ENCODE measurements around the gene DGKZ.

DGKZ gene

DNA sequence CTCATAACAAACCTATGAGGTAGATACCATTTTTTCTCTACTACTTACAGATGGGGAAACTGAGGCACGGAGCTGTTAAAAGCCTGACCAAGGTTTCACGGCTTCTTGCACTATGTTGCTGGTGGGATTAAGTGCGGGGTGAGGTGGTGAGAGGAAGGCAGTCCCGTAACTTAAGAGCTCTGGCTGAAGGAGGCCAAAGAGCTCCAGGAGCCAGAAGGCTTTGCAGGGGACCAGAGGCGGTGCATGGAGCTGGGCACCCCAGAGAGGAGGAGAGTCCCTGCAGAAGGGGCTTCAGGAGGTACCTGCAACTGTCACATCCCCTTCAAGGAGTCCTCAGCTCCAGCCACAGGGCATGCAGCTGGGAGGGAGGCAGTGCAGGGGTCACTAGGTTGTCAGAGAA is 40.2 kb downstream of the DGKZ start:
- Histone ChIP-seq H3K4me1 (ENCODE audit: insufficient read depth, low read length, severe bottlenecking) (peaks cover 18% of the 10 kb centered on the region), H3K27me3 (ENCODE audit: insufficient read depth, low read length) (peaks cover 4% of the 10 kb centered on the region; the same call in 1 of the 2 replicates), H3K27ac (ENCODE audit: low read depth, low read length, poor library complexity, severe bottlenecking) (no peak overlapping the region), H3K9me2 (ENCODE audit: low read depth, low read length) (no peaks in the 10 kb centered on the region), H3K4me2 (ENCODE audit: low read length) (no peak overlapping the region), H3K9me3 (ENCODE audit: low read length) (no peaks in the 10 kb centered on the region), H4K20me1 (ENCODE audit: insufficient read depth, low read length) (no peaks in the 10 kb centered on the region), H2AFZ (ENCODE audit: low read length) (no peak overlapping the region), H3K79me2 (ENCODE audit: insufficient read depth, low read length) (no peaks in the 10 kb centered on the region), H3K9ac (ENCODE audit: low read length) (no peak overlapping the region), H3F3A (ENCODE audit: insufficient read depth, low read length) (no peaks in the 10 kb centered on the region), H3K36me3 (ENCODE audit: insufficient read depth, low read length) (no peaks in the 10 kb centered on the region), H3K4me3 (ENCODE audit: low read depth, low read length, poor library complexity, severe bottlenecking) (no peak overlapping the region)
- no peak for TF ChIP-seq EZH2 (IDR thresholded peaks at IDR 0.05; ENCODE audit: borderline replicate concordance, low read length)
- TF ChIP-seq, protein P1, sequence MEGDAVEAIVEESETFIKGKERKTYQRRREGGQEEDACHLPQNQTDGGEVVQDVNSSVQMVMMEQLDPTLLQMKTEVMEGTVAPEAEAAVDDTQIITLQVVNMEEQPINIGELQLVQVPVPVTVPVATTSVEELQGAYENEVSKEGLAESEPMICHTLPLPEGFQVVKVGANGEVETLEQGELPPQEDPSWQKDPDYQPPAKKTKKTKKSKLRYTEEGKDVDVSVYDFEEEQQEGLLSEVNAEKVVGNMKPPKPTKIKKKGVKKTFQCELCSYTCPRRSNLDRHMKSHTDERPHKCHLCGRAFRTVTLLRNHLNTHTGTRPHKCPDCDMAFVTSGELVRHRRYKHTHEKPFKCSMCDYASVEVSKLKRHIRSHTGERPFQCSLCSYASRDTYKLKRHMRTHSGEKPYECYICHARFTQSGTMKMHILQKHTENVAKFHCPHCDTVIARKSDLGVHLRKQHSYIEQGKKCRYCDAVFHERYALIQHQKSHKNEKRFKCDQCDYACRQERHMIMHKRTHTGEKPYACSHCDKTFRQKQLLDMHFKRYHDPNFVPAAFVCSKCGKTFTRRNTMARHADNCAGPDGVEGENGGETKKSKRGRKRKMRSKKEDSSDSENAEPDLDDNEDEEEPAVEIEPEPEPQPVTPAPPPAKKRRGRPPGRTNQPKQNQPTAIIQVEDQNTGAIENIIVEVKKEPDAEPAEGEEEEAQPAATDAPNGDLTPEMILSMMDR (IDR thresholded peaks at IDR 0.05; ENCODE audit: low read length), result no peak

DNA sequence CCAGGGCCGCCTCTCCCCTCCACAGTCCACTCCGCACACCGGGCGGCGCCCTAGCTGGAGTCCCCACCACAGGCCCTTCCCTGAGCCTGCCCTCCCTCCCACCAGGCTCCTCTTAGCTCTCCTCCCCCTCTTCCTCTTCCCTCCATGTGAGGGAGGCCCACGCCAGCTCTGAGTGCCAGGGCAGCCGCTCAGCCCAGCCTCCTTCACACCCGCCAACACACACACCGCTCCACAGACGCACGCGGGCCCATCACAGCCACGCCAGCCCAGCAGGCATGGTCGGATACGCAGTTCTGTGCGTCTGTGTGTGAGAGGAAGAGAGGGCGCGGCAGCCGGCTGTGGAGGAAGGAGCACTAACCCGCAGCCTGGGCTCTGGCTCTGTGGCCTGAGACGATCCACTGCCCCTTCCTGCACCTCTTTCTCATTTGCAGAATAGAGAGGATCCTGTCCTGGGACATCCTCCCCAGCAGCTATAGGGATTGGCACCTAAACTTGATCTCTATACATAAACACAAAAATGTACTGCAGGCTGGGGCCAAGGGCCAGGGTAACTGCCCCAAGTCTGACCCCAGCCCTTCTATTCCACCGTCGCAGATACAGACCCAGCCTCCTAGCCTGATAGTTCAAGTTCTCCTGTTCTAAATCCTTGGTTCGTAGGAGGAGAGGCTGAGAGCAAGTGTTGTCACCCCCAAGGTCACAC is 40.8 kb downstream of the DGKZ start:
- Histone ChIP-seq H3K4me1 (ENCODE audit: insufficient read depth, low read length, severe bottlenecking) (peaks cover 24% of the 10 kb centered on the region), H3K9me2 (ENCODE audit: low read depth, low read length) (no peaks in the 10 kb centered on the region), H3K27me3 (ENCODE audit: insufficient read depth, low read length) (peaks cover 4% of the 10 kb centered on the region; the same call in 1 of the 2 replicates), H4K20me1 (ENCODE audit: insufficient read depth, low read length) (no peaks in the 10 kb centered on the region), H3K27ac (ENCODE audit: low read depth, low read length, poor library complexity, severe bottlenecking) (no peak overlapping the region), H3F3A (ENCODE audit: insufficient read depth, low read length) (no peaks in the 10 kb centered on the region), H3K9ac (ENCODE audit: low read length) (no peak overlapping the region), H3K4me2 (ENCODE audit: low read length) (no peak overlapping the region), H2AFZ (ENCODE audit: low read length) (no peak overlapping the region), H3K9me3 (ENCODE audit: low read length) (no peaks in the 10 kb centered on the region), H3K79me2 (ENCODE audit: insufficient read depth, low read length) (no peaks in the 10 kb centered on the region), H3K36me3 (ENCODE audit: insufficient read depth, low read length) (no peaks in the 10 kb centered on the region), H3K4me3 (ENCODE audit: low read depth, low read length, poor library complexity, severe bottlenecking) (no peak overlapping the region)
- TF ChIP-seq, protein P1 (IDR thresholded peaks at IDR 0.05; ENCODE audit: low read length), result no peak
- no peak for TF ChIP-seq EZH2 (IDR thresholded peaks at IDR 0.05; ENCODE audit: borderline replicate concordance, low read length)

DNA sequence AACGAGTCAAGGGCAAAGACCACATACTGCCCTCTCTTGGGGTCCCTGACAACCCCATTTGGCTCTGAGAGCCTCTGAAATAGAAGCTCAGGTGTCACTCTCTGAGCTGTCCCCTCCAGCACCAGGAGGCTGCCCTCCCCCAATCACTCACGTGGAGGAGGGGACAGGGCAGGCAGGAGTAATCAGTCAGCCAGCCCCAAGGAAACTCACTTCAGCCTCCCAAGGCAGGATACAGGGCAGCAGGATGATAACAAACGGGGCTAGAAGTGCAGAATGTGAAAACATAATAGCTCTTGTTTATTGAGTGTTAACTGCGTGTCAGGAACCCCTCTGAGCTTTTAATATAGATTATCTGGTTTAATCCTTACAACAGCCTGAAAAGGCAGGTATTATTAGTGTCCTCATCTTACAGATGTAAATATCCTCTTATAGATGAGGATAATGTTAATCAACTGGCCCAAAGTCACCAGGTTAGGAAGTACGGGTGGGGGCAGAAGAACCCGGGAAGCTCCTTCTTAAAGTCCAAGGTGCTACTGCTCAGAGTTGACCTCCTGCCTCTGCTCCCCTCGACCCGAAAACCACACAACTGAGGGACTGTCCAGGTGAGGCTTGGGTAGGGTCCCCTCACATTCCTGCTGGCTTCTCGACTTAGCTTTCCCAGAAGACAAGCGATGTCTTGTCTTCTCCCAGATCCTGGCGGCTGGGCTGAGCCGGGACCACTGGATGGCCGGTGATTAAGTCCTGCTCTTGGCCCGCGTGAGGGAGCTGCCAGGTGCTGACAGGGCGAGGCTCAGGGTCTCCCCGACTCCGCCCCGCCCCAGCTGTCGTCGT is 41.6 kb downstream of the DGKZ start:
- no peaks in the 10 kb centered on the region for H3K36me3 ChIP-seq (ENCODE audit: insufficient read depth, low read length)
- no peaks in the 10 kb centered on the region for H3K79me2 ChIP-seq (ENCODE audit: insufficient read depth, low read length)
- no peaks in the 10 kb centered on the region for H3K9me2 ChIP-seq (ENCODE audit: low read depth, low read length)
- H2AFZ ChIP-seq (ENCODE audit: low read length), result no peak overlapping the region
- peak overlapping the region; percentile 80; the same call in 1 of the 2 replicates for H3K4me2 ChIP-seq (ENCODE audit: low read length)
- H3K4me3 ChIP-seq (ENCODE audit: low read depth, low read length, poor library complexity, severe bottlenecking), result no peak overlapping the region
- no peaks in the 10 kb centered on the region for H3F3A ChIP-seq (ENCODE audit: insufficient read depth, low read length)
- H3K27me3 ChIP-seq (ENCODE audit: insufficient read depth, low read length), result peaks cover 4% of the 10 kb centered on the region; the same call in 1 of the 2 replicates
- H4K20me1 ChIP-seq (ENCODE audit: insufficient read depth, low read length), result no peaks in the 10 kb centered on the region
- TF ChIP-seq, protein P1 (IDR thresholded peaks at IDR 0.05; ENCODE audit: low read length), result no peak
- TF ChIP-seq EZH2 (IDR thresholded peaks at IDR 0.05; ENCODE audit: borderline replicate concordance, low read length), result no peak
- no peaks in the 10 kb centered on the region for H3K9me3 ChIP-seq (ENCODE audit: low read length)
- no peak overlapping the region for H3K27ac ChIP-seq (ENCODE audit: low read depth, low read length, poor library complexity, severe bottlenecking)
- H3K9ac ChIP-seq (ENCODE audit: low read length), result no peak overlapping the region
- H3K4me1 ChIP-seq (ENCODE audit: insufficient read depth, low read length, severe bottlenecking), result peaks cover 24% of the 10 kb centered on the region
